Hepatocyte (in vitro differentiated cells): Measurements from ENCODE around the gene ISM1.

Source experiments
- EZH2 ChIP-seq: fragments of 200-600 bp; sonication (generic); IDR thresholded peaks from 2 replicates; pipeline ENCODE4 v1.6.1; 2016; ENCODE audit warnings: antibody characterized with exemption, mild to moderate bottlenecking, borderline replicate concordance
- EZH2phosphoT487 ChIP-seq: fragments of 200-600 bp; sonication (generic); IDR thresholded peaks from one replicate; pipeline ENCODE4 v1.6.1; 2018; ENCODE audit warnings: antibody characterized with exemption, mild to moderate bottlenecking, low read depth, moderate library complexity; ENCODE audit not compliant: unreplicated experiment, severe bottlenecking
- TF ChIP-seq, protein P1 (sequence below): fragments of 200-600 bp; sonication (generic); IDR thresholded peaks from 2 replicates; pipeline ENCODE4 v1.5.1; 2016; ENCODE audit warnings: antibody characterized with exemption, mild to moderate bottlenecking; ENCODE audit not compliant: poor library complexity

DNA sequence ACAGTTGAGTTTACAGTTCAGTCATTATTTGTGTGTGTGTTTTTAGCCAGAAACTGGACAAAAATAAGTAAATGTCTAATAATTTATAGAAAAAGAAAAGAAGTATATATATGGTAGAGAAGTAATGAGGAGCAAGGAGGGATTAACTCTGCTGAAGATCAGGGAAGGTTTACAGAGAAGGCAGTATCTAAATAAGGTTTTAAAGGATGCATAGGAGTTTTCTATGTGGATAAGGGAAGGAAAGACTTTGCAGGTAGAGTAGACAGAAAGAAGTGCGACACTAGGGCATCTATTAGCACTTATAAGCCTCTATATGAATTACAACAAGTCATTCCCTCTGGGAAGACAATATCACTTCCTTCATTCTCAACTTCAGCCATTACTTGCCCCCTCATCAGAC lies 34.3 kb downstream of the ISM1 start:
- TF ChIP-seq, protein P1, sequence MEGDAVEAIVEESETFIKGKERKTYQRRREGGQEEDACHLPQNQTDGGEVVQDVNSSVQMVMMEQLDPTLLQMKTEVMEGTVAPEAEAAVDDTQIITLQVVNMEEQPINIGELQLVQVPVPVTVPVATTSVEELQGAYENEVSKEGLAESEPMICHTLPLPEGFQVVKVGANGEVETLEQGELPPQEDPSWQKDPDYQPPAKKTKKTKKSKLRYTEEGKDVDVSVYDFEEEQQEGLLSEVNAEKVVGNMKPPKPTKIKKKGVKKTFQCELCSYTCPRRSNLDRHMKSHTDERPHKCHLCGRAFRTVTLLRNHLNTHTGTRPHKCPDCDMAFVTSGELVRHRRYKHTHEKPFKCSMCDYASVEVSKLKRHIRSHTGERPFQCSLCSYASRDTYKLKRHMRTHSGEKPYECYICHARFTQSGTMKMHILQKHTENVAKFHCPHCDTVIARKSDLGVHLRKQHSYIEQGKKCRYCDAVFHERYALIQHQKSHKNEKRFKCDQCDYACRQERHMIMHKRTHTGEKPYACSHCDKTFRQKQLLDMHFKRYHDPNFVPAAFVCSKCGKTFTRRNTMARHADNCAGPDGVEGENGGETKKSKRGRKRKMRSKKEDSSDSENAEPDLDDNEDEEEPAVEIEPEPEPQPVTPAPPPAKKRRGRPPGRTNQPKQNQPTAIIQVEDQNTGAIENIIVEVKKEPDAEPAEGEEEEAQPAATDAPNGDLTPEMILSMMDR = no peak
- no peak for TF ChIP-seq EZH2phosphoT487
- no peak for TF ChIP-seq EZH2
